GM19328 (cell line): Measurements from ENCODE around the gene SCART1.
"Not testable (repeated sequence)": the region's sequence is repeated elsewhere in the genome, so short reads cannot be mapped to it uniquely, and the experiment has no call there.

Experiments used
- ATAC-seq: cut with Tn5 transposase; IDR thresholded peaks from one replicate; pipeline ENCODE4 v1.9.1; 2021; ENCODE audit warnings: mild to moderate bottlenecking, moderate library complexity; ENCODE audit not compliant: unreplicated experiment

SCART1 gene

DNA sequence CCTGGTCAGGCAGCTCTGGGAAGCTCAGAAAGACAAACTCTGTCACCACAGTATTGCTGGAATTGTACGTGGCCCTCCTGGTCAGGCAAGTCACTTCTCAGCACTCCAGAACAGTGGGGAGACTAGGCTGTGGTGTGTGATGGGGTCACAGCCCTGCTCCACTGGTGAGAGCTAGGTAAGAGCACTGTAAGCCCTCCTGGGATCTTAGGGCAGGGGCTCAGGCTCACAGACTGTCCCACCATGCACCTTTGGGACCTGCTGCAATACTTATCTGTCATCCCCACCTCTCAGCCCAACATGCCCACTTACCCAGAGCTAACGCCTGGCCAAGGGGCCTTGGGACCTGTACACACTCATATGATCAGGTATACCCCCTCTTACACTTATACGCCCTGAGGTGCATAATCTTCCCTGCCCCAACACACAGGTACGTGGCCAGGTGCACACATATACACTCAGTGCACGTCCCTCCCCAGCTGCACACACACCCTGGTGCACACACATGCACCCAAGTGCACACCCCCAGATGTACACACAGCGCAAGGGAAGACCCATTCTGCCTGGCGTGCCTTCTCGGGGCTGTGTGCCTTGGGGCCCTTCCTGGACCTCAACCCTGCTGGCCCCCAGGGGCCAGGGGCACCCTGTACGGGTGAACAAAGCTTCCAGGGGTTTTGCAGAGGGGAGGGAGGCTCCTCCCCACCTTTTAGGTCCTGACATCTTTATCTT, 21.7 kb upstream of the SCART1 start:
- not testable (repeated sequence) for ATAC-seq

DNA sequence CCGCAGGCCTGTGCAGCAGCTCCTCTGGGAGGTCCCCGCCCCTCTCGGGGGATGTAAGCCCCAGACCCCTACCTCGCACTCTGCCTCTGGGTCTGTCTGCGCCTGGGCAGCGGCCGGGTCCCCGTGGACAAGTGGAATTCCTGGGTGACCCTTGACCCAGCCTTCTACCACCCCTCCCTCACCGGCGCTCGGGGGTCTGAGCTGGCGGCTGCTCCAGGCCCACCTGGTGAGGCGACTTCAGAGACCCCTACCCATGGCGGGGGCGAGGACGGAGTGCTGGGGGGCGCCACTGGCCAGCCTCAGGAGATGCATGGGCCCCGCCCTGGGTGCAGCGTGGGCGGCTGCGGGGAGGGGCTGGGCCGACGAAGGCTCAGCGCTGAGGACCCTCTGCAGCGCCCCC, 21.0 kb upstream of the SCART1 start:
- ATAC-seq = not testable (repeated sequence)

DNA sequence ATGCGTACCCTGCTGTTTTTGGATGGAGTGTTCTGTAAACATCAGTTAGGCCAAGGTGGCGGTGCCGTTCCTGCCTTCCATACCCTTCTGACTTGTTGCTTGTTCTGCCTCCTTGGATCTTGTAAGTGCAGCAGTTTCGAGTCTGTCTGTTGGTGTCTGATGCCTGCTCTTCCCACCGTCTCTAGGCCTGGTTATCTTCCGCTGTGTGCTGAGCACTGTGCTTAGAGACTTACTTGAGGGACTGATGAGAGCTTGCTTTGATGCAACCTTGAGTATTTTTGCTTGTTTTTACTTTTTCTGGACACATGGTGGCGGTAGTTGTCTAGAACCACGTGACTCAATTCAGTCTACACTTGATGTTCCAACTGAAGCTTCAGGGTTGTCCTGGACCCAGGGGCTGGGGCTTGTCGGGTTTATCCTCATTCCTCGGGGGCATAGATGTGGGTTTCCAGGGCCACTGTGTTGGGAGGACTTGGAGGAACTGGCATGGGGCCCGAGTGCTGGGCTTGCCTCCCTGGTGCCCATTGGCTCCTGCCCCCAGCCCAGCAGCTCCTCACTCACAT, 15.0 kb upstream of the SCART1 start:
- no peak for ATAC-seq

DNA sequence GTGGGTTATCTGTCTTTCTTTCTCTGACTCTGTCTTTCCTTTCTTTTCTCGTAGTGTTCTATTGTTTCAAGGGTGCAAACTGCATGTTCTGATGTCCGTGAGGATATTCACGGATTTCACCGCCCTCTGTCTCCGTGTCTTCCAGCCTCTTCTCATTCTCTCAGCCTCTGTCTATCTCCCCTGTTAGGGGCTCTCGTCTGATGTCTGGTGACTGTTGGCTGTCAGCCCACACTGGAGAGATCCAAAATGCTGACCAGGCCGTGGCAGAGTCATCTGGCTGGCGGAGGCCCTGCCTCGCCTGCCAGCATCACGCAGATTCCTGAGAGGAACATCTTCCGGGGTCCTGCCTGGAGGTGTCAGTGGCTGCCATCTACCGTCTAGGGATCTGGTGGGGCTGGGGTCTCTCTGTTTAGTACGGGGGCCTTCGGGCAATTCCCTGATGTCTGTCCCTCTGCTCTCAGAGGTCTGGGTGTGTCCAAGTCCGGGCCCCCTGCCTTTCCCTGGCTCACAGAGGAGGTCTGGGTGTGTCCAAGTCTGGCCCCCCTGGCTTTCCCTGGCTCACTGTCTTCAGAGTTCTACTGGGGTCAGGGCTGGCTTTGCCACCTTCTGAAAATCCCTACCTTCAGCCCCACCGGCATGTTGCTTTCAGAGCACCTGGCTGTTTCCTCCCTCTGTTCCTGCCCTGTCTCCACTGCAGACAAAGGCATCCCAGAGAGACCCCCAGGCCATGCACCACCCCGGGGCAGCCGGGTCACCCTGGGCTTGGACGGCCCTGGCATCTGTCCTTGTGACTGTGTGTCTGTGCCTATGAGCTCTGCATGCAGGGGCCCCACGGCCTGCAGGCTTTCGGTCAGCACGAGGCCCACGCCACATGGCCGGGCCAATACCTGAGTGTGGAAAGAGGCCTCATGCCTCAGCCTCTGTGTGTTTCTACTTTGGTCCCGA, 14.0 kb upstream of the SCART1 start:
- no peak for ATAC-seq

DNA sequence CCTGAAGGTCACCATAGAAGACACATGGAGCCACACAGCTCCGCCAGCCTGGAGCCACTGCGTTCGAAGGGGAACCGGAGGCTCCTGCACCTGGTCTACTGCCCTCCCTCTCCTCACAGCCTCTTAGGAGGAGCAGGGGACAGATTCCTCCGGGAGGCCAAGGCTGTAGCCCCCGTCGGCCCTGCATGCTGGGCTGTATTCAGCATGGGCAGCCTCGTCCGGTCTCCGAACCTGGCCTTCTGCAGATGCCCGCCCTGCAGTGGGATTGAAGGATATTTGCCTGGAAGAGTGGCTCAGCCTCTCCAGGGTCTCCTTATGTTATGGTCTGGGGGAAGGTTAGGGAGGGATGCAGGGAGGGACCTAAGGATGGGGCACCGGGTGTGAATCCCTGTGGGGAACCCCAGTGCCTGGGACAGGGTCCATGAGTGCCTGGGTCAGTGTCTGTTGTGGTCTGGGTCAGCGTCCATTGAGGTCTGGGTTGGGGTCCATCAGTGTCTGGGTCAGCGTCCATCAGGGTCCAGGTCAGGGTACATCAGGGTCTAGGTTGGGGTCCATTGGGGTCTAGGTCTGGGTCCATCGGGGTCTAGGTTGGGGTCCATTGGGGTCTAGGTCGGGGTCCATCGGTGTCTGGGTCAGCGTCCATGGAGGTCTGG, 13.0 kb upstream of the SCART1 start:
- ATAC-seq = no peak

DNA sequence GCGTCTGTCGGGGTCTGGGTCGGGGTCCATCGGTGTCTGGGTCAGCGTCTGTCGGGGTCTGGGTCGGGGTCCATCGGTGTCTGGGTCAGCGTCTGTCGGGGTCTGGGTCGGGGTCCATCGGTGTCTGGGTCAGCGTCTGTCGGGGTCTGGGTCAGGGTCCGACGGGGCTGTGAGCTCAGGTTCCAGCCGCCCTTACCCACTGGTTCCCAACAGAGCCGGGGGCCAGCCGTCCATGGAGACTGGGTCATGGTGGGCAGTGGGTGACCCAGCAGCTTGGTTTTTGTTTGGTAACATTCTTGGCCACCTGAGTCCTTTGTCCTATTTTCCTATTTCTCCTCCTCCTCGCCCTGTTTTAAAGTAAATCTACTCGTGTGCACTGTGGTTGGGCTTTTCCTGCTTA, 12.4 kb upstream of the SCART1 start:
- ATAC-seq = not testable (repeated sequence)

DNA sequence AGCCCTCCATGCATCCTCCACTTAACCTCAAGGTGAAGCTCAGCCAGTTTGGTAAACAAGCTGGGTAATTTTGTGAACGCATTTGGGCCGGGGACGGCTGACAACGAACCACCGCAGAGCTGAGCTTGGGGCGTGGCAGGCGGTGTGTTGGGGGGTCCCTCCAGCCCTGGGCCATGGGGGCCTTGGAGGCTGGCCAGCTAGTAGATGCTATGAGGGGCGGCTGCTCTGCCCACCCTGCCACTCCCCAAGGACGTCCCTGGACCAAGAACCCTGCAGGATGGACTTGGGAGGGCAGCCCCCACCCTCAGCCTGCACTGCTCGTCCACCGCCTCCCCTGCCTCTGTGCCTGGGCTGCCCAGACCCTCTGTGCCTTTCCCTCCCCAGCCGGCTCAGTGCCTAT, 12.0 kb upstream of the SCART1 start:
- no peak for ATAC-seq

DNA sequence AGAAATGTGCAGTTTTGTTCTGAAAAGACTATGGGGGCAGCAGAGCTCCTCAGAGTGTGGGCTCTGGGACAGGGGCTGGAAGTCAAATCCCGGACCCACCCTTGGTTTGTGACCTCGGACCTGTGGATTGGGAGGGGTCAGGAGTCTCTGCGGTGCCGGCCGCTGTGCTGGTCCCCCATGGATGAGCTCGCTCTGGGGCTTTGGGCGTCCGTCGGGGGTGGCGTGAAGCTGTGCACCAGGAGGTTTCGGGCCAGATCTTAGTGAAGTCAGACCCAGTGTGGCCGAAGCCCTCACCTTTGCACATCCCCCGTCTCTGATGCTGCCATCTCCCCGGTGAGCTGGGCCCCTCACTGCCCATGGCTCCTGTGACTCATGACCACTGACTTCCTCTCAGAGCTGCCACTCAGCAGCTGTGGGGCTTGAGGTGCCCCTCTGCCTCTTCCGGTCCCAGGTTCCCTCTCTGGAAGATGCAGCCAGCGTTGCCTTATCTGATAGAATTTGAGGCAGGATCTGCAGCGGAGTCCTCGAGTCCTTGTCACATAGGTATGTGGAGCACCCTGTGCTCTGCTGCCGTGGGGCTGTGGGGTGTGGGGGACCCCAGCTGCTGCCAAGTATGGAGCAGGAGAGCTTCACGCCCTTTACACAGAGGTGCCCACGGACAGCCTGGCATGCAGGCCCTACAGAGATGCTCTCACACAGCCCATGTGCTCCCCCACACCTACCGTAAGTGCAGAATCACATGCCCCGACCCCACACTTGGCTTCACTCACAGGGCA, 11.4 kb upstream of the SCART1 start:
- ATAC-seq = no peak

DNA sequence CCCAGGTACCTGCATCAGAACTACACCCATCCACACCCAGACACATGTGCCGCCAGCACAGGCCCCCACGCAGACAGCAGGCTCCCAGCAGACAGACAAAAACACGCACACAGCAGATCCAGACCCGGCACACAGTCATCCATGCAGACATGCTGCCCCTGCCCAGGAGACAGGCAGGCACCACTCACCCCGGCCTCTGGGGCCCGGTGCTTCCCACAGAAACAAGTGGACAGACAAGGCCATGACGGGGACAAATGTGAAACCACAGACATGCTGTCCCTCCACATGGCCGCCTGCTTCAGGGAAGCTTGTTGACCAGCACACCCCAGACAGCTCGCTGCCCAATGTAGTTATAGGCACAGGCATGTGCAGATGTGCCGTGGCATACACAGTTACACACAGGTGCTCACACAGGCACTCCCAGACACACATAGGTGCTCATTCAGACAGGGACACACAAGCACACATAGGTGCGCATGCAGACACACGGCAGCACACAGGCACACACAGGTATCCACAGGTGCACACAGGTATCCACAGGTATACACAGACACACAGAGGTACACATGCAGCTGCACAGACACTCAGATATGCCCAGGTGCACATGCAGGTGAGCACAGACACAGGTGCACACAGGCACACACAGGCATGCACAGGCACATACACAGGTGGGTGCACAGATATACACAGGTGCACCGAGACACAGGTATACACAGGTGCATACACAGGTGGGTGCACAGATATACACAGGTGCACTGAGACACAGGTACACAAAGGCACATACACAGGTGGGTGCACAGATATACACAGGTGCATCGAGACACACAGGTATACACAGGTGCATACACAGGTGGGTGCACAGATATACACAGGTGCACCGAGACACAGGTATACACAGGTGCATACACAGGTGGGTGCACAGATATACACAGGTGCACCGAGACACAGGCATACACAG, 10.5 kb upstream of the SCART1 start:
- ATAC-seq = no peak

DNA sequence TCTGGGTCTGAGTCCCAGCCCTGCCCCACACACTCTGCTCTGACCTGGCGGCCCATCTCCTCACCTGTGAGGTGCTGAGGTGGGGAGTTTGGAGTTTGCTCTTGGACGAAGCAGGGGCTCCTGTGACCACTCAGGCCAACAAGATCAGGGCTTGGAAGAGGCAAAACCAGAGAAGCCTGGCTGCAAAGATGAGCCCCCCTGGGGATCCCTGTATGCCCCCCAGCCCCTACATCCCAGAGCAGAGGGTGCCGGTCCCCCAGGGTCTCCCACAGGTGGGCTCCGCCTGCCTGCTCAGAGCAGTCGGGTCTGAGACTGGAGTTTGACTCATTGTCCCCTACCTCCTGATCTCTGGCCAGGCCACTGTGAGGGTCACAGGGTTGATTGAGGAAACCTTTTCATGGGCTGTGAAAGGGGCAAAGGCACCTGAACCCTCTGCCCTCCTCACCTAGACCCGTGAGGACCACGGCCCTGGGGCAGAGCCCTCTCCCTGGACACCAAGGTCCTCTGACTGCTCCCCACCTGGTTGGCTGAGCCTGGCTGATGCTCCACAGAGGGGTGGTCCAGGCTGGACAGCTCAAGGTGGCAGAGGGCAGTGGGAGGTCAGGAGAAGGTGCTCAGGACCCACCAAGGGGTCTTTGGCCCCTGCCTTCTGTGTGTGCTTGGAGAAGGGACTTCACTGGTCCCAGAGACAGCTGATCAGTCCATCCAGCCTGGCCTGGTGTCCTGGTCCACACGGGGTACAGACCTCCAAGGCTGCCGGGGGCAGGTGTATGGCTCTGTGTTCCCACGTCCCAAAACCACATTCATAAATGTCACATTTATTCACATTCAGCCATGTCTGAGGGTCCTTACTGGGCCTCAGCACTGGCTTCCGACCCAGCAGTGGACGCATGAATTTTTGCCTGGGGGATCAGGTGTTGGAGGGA, 9.1 kb upstream of the SCART1 start:
- no peak for ATAC-seq

DNA sequence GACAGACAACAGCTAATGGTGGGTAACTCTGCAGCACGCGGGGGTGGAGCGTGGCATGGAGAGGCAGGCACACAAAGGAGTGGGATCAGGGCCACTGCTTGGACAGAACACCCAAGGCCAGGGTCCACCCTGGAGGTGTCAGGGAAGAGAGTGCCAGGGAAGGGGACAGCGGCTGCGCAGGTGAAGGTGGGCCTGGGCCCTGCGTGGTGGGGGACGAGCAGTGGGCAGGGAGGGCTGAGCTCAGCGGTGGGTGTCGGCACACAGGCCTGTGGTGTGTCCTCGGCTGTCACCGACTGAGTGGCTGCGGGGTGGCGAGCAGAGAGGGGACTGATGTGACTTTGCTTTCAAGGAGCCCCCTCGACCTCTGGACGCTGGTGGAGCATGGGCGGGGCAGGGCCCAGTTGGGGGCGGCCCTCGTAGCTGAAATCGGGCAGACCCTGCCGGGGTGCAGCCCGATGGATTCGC, 8.4 kb upstream of the SCART1 start:
- ATAC-seq = no peak

DNA sequence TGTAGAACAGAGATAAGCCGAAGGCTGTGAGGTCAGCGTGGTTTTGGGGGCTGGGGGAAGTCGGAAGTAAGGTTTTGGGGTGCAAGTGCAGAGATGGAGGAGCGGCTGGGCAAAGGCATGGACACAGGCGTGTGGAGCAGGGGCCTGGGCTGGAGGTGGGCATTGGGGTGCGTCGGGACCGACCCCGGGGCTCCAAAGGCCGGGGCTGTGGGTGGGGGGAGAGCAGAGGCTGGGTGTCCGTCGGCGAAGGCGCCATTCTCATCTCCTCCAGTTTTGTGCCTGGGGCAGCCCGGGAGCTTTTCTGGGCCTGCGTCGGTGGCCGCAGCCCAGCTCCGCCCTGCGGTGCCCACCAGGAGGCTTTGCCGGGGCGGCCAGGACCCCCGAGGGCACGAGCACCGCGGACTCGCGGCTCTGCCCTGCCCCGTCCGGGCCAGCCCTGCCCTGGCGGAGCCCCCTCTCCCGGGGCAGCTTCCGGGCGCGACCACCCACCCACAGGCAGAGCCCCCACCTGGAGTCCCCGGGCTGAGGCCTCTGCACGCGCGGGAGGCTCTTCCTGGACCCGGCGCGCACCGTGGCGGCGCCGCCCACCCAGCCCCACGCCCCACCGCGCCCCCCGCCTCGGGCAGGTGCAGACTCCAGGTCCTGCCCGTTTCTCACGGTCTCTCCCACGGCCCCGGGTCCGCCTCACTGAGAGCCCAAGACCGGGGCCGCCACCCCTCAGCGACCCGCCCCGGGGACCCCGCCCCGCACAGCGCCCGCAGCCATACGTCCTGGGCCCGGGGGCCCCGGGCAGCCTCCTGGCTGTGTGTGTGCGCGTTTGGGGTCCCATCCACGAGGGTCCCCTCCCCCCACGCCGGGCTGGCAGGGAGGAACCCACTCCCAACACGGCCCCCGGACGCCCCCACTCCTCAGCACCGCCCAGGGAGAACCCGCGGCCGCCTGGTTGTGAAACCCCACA, 7.7 kb upstream of the SCART1 start:
- no peak for ATAC-seq

DNA sequence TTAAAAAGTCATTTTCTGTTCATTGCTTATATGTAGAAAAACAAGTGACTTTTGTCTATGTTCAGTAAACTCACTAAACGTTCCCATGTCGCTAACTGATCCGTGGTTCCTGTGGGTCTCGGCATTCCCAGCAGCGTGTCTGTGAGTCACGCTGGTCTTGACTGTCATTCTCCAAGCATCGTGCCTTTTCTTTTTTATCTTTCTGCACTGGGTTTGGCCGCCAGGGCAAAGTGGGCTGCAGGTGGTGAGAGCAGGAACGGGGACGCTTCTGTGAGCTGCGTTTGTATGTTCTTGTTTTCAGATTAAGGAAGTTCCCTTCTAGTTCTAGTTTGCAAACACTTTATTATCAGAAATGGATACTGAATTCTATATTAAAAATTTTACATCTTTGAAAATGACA, 6.8 kb upstream of the SCART1 start:
- ATAC-seq = no peak

DNA sequence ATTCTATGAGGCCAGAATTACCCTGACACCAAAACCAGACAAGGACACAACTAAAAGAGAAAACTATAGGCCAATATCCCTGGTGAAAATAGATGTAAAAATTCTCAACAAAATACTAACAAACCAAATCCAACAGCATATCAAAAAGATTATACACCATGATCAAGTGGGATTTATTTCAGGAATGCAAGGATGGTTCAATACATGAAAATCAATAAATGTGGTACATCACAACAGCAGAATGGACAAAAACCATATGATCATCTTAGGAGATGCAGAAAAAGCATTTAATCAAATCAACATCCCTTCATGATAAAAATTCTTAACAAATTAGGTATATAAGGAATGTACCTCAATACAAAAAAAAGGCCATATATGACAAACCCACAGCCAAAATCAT, 5.6 kb upstream of the SCART1 start:
- ATAC-seq = no peak

DNA sequence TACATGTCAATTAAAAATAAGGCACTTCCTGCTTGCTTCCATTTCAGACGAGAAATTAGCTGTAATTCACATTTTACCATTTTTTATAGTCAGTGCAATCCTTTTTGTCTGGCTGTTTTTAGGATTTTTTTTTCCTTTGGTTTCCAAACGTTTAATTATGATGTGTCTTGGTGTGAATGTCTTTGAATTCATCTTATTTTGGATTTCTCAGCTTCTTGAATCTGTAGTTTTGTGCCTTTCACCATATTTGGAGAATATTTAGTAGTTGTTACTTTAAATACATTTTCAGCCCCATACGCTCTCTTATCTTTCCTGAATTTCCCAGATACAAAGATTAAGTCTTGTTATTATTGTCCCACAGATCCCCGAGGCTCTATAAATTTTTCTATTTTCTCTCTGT, 2.4 kb upstream of the SCART1 start:
- ATAC-seq = no peak

DNA sequence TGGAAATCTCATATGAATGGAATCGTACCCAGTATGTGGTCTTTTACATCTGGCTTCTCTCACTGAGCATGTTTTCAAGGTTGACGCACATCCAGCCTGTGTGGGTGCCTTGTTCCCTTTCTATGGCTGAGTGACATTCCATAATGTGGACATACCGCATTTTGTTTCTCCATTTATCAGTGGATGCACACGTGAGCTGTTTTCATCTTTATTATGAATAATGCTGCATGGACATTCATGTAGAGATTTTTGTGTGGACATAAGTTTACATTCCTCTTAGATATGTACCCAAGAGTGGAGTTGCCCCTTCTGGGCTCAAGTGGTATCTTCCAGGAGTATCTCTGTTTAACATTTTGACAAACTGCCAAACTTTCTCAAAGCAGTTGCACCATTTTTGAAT, 1.3 kb upstream of the SCART1 start:
- ATAC-seq = no peak

DNA sequence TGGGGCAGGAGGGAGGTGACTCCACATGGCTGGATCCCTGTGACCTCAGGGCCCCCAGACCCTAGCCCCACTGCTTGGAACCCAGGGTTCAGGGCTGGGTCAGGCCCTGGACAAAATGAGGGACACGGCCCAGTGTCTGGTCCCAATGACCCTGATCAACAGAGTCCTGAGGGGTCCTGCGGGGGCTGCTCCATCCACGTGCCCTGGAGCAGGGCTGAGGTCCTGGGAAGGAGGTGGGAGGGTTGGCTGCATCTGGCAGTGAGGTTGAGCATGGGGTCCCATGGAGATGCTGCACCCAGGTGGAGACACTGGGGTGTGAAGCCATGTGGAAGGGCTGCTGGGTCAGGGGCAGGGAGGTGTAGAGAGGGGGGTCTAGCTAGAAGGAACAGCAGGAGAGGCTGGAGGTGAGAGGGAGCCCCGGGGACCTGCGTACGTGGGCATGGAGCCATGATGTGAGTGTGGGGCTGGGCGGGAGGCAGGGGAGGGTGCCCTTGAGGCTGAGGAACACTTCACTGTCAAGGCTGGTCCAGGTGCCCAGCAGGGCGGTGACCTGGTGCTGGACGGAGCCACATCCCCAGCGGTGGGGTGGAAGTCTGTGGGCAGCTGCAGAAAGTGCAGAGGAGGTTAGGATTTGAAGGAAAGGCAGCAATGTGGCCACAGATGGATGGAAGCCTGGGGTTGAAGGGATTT, 604 bp downstream of the SCART1 start:
- no peak for ATAC-seq
